HG03095 (cell line): ENCODE data around the gene ZMYND10.
"Not testable (repeated sequence)": the region's sequence is repeated elsewhere in the genome, so short reads cannot be mapped to it uniquely, and the experiment has no call there.

Source experiments
- ATAC-seq: cut with Tn5 transposase; IDR thresholded peaks from one replicate; pipeline ENCODE4 v1.9.1; 2021; ENCODE audit warnings: moderate library complexity; ENCODE audit not compliant: unreplicated experiment

Gene ZMYND10

DNA sequence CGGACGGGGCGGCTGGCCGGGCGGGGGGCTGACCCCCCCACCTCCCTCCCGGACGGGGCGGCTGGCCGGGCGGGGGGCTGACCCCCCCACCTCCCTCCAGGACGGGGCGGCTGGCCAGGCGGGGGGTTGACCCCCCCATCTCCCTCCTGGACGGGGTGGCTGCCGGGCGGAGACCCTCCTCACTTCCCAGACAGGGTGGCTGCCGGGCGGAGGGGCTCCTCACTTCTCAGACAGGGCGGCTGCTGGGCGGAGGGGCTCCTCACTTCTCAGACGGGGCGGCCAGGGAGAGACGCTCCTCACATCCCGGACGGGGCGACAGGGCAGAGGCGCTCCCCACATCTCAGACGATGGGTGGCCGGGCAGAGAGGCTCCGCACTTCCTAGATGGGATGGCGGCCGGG lies 33.5 kb downstream of the ZMYND10 start:
- ATAC-seq = not testable (repeated sequence)

DNA sequence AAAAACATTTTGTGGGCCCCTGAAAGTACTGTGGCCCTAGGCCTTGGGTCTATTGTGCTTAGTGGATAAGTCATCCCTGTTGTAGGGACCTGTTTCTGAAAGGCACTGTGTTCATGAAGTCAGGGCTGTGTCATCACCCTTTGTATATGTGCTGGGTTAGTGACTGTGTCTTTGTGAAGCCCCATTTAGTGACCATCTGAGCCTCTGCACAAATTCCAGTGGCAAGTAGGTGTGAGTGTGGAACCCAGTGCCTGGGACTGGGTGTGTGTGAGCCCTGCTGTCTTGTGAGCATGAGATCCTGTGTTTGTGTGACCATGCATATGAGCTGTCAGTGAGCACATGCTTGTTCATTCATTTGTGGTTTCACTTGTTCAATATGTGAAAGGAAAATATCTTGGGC lies 40.9 kb downstream of the ZMYND10 start:
- no peak for ATAC-seq

DNA sequence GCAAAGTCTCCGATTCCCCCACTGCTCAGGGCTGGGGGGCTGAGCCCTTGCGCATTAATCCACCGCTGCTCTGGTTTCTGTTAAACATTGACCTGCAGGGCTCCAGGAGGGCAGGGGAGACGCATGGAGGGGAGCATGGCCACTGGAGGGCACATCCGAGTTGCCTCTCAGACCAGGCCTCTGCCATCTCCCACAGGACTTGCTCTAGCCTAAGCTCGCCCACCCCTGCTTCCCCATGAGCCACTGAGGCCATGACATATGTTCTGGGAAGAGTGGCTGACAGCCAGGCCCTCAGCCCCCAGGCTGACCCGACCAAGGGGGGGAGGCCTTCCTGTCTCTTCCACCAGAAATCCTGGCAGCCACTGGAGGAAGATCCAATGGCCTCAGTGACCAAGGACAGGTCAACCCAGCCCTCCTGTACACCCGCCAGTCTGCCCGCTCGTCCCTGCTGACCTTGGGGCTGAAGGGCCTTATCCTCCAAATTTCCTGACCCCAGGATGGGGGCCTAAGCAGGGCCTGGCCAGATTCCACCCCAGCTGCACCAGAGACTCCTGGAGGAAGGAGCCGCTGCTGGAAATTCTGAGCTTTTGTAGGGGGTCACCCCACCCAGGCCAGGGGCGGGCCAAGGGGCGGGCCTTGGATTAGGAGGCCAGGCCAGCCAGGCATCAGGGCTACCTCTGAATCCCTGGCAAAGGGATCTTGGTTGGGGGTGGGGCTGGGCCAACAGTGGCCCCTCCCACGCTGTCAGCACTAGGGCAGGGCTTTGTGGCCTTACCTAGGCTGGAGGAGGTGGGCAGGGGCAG lies 42.3 kb downstream of the ZMYND10 start, which contains the start of gene HYAL1:
Gene HYAL1, minus strand, starts transcription at position 562 of the 803 bp plus-strand sequence. CDS start 618 bp downstream, outside the sequence.
- ATAC-seq = no peak

DNA sequence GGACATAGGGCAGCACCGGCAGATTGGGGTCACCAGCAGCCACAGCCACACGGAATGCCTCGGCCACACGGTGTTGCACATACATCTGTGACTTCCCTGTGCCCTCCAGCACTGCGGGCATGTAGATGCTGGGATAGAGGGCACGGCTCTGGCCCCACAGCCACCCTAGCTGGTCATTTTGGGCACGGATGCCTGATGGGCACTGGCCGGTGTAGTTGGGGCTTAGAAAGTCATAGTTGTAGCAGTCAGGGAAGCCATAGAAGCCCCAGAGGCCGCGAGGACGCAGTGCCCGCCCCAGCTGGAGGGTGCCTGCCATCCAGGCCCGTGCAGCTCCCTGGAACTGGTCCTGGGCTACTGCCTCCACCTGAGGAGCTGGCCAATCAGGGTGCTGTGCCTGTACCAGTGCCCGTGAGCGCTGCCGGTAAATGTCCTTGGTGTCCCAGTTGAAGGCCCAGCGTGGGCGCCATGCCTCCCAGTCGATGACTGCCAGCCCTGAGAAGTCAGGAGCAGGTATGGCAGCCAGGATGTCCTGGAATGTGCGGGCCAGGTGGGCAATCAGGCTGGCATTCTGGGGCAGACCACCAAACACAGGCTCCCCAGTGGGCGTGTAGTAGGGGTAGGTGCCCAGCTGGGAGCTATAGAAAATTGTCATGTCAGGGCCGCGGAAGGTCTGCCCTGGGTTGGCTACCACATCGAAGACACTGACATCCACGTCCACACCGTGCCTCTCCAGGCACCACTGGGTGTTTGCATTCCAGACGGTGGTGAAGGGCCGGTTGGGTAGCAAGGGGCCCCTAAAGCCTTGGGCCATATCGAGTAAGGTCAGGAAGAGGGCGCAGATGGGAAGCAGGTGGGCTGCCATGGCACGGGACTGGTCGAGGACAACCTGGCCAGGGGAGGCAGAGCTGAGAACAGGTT lies 43.2 kb downstream of the ZMYND10 start:
- ATAC-seq = no peak

DNA sequence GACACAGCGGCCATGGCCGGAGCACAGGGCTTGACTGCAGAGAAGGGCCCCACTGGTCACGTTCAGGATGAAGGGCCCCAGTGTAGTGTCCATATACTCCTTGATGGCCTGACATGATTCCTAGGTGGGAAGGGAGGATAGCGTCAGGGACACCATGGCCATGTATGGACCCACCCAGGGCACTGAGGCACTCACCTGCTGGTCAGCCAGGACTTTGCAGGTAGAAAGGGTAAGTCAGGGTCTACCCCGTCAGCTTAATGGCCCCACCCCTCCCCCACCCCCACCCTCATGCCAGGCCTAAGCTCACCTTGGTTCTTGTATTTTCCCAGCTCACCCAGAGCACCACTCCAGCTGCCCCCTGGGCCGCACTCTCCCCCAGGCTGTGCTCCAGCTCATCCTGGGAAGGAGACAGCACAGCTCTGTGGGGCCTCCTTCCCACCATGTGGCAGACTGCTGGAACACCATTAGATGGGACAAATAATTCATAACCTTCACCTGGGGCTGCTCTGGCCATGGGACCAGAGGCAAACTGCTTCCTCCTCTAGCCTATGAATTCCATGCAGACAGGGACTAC lies 44.8 kb downstream of the ZMYND10 start:
- no peak for ATAC-seq

DNA sequence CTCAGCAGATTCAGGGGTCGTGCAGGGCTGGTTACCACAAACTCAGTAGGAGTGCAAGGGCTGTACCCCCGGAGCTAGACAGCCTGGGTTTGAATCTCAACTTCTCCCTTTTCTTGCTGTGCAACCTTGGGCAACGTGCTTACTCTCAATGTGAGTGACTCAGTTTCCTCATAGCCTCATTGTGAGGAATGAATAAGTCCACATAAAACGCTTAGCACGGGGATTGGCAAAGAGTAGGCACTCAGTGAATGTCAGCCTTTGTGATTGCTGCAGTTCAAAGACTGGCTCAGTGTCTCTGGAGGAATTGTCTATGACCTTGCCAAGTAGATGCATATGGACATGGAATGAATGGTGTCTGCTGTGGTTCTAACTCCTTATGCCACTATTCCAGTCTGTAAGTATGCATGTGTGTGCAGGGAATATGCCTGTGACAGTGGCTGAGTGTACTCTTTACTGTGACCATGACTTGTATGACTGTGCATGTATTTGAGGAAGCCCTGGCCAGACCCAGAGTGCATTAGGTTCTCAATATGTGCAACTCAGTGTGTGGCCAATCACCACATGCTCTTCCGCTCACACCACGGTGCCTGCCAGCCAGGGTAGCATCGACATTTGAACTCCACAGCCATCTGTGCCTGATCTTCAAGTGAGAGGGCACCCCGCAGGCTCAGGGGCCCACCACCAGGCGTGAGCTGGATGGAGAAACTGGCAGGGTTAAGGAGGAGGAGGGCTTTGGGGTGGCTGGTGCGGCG lies 45.4 kb downstream of the ZMYND10 start:
- ATAC-seq = no peak

DNA sequence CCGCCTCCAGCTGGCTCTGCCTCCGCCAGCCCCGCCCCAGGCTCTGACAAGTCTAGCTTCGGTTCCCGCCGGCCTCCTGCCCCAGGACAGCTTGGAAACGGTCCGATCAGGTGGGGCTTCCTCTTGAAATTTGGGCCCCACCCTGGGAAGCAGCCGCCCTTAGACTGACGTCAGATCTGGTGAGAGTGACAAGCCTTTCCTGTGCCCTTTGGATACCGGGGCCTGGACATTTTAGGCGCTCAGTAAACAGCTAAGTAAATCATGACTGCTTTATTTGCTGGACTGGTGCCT lies 45.9 kb downstream of the ZMYND10 start:
- ATAC-seq = no peak

DNA sequence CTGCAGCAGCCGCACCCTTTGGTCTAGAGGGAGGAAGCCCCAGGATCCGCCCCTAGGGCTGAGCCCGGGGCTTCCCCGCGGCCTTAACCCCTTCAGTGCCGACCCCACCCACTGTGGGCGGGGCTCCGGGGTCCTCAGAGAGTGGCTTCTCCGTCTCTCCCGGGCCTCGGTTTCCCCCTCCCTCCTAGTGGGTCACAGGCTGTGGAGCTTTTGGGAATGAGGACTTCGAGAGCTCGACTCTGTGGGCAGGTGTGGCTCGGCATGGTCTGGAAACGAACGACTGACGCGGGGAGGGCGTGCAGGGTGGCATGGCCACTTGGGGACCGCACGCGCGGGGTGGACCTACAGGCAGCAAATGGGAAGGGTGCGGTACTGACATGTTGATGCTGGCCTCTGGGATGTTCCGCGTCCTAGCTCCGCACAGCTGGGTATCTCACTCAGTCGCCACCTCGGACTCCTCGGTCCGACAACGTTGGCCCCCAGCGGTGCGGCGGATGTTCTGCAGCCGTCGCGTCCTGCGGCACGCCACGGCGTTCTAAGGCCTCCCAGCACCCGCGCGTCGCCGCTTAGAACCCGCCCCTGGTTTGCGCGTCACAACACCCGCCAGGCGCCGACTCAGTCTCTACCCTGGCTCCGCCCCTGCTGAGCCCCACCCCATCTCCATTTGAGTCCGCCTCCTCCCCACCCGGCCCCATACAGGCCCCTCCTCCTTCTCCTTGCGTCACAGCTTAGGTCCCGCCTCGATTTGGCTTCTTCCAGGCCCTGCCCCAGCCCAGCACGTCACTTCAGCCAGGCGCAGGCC lies 46.5 kb downstream of the ZMYND10 start, which contains the start of the genes HYAL3 and NAA80:
Gene HYAL3, minus strand, starts transcription at position 570 of the 802 bp plus-strand sequence. CDS start 3,803 bp downstream, outside the sequence.
Gene NAA80, minus strand, starts transcription at position 570 of the 802 bp plus-strand sequence. CDS start 1,942 bp downstream, outside the sequence.
- peak; percentile 79 for ATAC-seq

DNA sequence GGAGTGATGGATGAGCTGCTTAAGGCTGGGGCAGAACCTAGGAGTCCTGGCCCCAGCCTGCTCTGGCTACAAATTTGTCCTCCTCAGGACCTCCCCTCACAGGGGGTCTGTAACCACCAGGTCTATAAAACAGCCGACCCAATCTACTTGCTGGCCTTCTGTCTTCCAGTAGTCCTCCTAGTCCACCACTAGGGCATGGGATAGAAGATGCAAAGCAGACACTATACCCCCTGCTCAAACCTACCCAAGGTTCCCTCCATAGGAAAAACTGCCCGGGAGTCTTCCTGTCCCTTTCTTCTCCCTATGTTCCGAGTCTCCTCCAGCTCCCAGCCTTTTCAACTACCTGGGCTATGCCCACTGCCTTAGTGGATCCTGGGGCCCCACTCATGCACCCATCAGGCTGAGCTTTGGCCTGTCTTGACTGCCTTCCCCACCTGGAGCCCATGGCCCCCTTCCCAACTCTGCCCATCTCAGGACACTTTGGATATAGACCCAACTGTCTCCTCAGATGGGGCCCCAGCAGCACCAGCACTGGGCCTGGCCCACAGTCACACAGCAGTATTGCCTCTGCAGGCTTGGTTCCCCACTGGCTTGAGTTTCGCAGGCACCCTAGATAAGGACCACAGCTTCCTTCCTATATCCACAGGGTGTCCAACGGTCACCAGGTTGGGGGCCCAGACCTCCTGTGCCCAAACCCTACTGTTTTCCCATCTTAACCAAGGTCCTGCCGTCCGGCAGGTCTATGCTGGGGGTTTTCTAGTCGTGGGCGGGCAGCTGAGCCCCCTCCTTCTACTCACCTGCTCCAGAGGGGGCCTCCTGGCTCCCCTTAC lies 47.4 kb downstream of the ZMYND10 start:
- ATAC-seq = no peak

DNA sequence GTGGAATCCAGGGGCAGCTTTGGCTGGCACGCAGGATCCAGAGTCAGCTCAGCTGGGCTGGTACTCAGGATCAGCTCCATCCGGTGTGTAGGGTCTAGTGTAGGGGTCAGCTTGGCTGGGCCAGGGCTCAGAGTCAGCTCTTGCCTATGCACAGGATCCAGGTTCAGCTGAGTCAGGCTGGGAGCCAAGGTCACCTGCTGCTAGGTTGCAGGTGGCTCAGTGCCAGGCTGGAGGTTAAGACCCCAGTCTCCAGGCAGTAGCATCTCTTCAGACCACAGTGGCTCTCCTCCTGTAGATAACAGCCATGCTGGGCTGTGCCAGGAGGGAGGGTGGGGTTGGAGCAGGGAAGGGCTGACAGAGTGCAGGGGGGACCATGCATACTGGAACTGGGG lies 48.2 kb downstream of the ZMYND10 start:
- ATAC-seq = no peak

DNA sequence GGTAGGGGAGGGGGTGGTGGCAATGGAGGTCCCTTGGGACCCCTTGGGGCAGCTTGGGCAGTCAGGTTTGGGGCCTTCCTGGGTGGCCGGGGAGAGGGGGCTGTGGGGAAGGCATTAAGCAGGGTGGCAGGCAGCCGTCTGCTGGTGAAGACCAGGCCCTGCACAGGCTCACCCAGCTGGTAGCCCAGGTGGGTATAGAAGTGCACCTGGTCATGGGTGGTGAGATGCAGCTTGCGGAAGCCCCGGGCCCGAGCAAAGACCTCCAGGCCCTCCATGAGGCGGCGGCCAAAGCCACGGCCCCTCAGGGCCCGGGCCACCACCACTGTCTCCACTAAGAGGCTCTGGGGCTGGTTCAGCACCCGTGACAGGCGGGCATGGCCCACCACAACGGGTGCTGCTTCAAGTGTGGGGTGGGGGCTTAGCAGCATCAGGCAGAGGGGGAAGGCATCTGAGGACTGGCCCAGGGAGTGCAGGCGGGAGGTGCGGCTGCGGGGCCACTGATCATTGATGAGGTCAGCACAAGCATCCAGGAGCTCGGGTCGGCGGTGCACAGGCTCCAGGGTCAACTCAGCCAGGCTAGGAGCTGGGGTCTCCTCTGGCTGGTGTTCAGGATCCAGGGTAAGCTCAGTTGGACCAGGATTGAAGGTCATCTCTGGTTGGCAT lies 48.7 kb downstream of the ZMYND10 start:
- no peak for ATAC-seq

DNA sequence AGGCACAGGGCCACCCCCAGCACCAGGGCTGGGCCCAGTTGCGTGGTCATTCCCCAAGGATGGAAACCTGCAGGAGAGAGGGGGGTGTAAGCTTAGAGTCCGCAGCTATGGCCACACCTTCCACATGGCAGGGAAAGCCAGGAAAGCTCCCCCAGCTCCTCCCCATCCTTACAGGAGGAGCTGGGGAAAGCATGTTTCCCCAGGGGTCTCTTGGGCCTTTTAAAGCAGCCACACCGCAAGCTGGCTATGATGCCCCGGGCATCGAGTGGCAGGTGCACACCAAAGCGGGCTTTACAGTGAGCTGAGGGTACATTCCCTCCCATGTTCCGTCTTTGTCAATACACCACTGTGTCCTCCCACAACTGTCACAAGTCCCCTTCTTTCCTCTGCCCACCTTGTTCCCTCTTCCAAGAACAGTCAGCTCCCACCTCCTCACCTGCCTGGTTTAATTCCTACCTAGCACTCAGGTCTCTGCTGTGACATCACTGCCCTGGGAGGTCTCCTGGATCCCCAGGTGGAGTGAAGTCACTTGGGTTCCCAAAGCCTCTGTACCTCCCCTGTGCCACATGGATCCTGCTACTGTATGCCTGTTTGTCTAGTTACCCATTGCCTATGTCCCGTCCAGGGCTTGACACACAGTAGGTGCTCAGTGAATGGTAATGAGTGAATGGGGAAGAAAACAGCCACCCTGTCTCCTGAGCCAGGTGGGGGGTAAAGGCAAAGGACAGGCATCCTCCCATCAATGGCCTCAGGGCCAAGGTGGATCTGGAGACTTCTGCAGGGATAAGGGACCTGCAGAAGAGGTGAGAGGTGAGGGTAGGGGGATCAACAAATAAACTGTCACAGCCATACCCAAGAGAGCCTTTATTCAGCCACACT lies 49.7 kb downstream of the ZMYND10 start:
- no peak for ATAC-seq

DNA sequence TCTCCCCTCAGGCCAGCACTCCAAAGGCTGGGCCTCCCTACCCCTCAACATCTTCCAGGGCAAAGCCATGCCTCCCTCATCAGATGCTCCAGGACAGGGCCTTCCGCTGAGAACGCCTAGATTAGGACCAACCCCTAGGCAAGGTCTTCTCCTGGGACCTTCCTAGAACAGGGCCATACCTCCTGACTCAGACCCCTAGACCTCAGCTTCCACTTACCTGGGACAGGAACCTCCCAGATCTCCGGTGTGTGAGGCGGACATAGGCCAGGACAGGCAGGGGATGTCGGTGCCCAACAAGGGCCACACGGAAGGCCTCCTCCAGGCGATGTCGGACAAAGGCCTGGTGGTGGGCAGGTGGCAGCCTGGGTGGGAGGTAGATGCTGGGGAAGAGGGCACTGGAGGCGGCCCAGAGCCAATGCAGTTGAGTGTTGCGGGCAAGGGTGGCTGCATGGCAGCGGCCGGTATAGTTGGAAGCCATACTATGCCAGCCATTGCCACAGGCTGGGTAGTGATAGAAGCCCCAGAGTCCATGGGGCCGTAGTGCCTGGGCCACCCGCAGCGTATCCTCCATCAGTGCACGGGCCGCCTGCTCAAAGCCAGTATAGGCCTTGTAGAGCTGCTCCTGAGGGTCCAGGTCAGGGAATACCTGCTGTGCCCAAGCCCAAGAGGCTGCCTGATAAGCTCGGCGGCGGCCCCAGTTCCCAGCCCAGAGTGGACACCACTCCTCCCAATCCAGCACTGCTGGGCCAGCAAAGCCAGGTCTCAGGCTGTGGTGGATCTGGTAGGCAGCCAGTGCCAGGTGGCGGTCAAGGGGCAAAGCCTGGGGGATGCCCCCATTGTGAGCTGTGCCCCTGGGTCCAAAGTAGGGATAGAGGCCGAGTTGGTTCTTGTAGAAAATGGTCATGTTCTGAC lies 50.8 kb downstream of the ZMYND10 start:
- ATAC-seq = no peak

DNA sequence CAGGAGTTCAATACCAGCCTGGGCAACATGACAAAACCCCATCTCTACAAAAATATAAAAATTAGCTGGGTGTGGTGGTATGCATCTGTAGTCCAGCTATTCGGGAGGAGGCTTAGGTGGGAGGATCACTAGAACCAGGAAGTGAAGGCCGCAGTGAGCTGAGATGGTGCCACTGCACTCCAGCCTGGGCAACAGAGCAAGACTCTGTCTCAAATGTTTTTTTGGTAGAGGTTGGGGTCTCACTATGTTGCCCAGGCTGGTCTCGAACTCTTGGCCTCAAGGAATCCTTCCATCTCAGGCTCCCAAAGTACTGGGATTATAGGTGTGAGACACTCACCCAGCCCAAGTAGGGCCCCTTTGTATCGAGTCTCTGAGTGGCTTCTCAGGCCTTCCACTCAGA lies 51.4 kb downstream of the ZMYND10 start:
- ATAC-seq = no peak

DNA sequence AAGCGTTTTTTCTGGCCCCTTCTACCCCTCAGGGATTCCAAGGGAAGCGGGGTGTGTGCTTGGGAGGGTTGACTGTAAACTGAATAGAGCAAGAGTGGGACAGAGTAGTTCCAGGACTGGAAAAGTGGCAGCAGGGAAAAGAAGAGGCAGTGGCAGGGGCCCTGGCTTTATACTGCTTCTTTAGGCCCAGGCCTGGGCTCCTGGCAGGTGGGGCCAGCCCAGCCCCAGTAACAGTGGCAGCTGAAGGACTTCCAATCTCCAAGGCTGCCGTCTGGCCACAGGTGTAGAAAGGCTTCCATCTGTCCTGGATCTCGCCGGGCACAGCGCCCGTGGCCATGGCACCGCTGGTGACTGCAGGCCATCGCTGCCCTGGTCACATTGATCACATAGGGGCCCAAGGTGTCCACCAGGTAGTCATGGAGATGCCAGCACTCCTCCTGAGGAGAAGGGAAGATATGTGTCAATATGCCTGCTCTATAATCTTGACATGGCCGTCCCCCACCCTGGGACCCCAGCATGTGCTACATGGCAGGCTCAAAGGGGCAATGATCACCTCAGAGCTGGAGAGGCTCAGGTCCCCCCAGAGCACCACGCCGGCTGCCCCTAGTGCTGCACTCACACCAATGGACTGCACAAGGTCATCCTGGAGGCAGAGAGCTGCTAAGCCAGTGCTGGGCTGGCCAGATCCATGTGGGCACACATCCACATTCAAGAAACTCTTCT lies 52.3 kb downstream of the ZMYND10 start:
- no peak for ATAC-seq
